Nephron (organoid): Measurements from ENCODE around the gene KCNH2.
"Not testable (repeated sequence)": the region's sequence is repeated elsewhere in the genome, so short reads cannot be mapped to it uniquely, and the experiment has no call there.

Experiments
- H3K27ac Mint-ChIP-seq, 3 experiments: 2 replicates each; pipeline ENCODE4 v1.8.0; 2020; ENCODE audit warnings: mixed read lengths in 3 of 3, mild to moderate bottlenecking in 2 of 3, moderate library complexity in 1 of 3
- H3K27me3 Mint-ChIP-seq: 2 replicates; pipeline ENCODE4 v1.8.0; 2021; ENCODE audit warnings: low read depth, mild to moderate bottlenecking, moderate library complexity, mixed read lengths
- H3K36me3 Mint-ChIP-seq: 2 replicates; pipeline ENCODE4 v1.8.0; 2020; ENCODE audit warnings: low read depth, mixed read lengths
- H3K4me1 Mint-ChIP-seq: 2 replicates; pipeline ENCODE4 v1.8.0; 2020; ENCODE audit warnings: mixed read lengths
- H3K4me3 Mint-ChIP-seq, 3 experiments: 2 replicates each; pipeline ENCODE4 v1.8.0; 2020; ENCODE audit warnings: mild to moderate bottlenecking in 3 of 3, mixed read lengths in 3 of 3, moderate library complexity in 2 of 3
- H3K9me3 Mint-ChIP-seq: 2 replicates; pipeline ENCODE4 v1.8.0; 2020; ENCODE audit warnings: mixed read lengths
- CTCF ChIP-seq, 3 experiments: fragments of 200-600 bp; sonication (generic); IDR thresholded peaks; one replicate each; pipeline ENCODE4 v1.5.0; 2021; ENCODE audit warnings: antibody characterized with exemption in 3 of 3; ENCODE audit not compliant: unreplicated experiment in 3 of 3

The KCNH2 gene

GRCh38 chr7:151012911-151013347 lies 34.8 kb upstream of the KCNH2 start:
- H3K4me1 Mint-ChIP-seq: peaks cover 45% of the 10 kb centered on the region
- peaks cover 30% of the 10 kb centered on the region for H3K27me3 Mint-ChIP-seq
- H3K36me3 Mint-ChIP-seq: peaks cover 3% of the 10 kb centered on the region
- peak overlapping the region; percentile 51 to 94 (median 57) for H3K27ac Mint-ChIP-seq
- peak; percentile 52 to 59 (median 52) for TF ChIP-seq CTCF (IDR thresholded peaks at IDR 0.05; ENCODE audit: unreplicated experiment in 3 of 3)
- peak overlapping the region; percentile 44 to 68 (median 64) for H3K4me3 Mint-ChIP-seq
- H3K9me3 Mint-ChIP-seq: no peaks in the 10 kb centered on the region

- H3K4me3 Mint-ChIP-seq: peak overlapping the region; percentile 44 to 68 (median 67)
- H3K27ac Mint-ChIP-seq: peak overlapping the region; percentile 51 to 94 (median 65)
- no peaks in the 10 kb centered on the region for H3K9me3 Mint-ChIP-seq
- no peak for TF ChIP-seq CTCF (IDR thresholded peaks at IDR 0.05; ENCODE audit: unreplicated experiment in 3 of 3)
- H3K36me3 Mint-ChIP-seq: peaks cover 3% of the 10 kb centered on the region
- H3K27me3 Mint-ChIP-seq: peaks cover 23% of the 10 kb centered on the region
- peaks cover 42% of the 10 kb centered on the region for H3K4me1 Mint-ChIP-seq
Measured at GRCh38 chr7:151012031-151012692, 34.0 kb upstream of the KCNH2 start.

- H3K4me3 Mint-ChIP-seq: peak overlapping the region; percentile 27 to 68 (median 67)
- peaks cover 22% of the 10 kb centered on the region for H3K27me3 Mint-ChIP-seq
- H3K36me3 Mint-ChIP-seq, H3K9me3 Mint-ChIP-seq: not testable (repeated sequence)
- peaks cover 42% of the 10 kb centered on the region for H3K4me1 Mint-ChIP-seq
- peak overlapping the region; percentile 51 to 65 (median 55) for H3K27ac Mint-ChIP-seq
Measured at GRCh38 chr7:151011616-151012015, 33.5 kb upstream of the KCNH2 start.

- Mint-ChIP-seq H3K4me3 (peak overlapping the region; percentile 78 to 86 (median 84)), H3K9me3 (no peaks in the 10 kb centered on the region), H3K4me1 (peaks cover 42% of the 10 kb centered on the region), H3K27me3 (peaks cover 18% of the 10 kb centered on the region), H3K36me3 (peaks cover 3% of the 10 kb centered on the region), H3K27ac (peak overlapping the region; percentile 90 to 97 (median 95))
- no peak for TF ChIP-seq CTCF (IDR thresholded peaks at IDR 0.05; ENCODE audit: unreplicated experiment in 3 of 3)
Measured at GRCh38 chr7:151011097-151011409, 32.9 kb upstream of the KCNH2 start.

GRCh38 chr7:151010307-151011096 lies 32.4 kb upstream of the KCNH2 start:
- TF ChIP-seq CTCF (IDR thresholded peaks at IDR 0.05; ENCODE audit: unreplicated experiment in 3 of 3): no peak
- H3K27ac Mint-ChIP-seq: peak overlapping the region; percentile 90 to 97 (median 95)

GRCh38 chr7:151010037-151010306 lies 31.9 kb upstream of the KCNH2 start:
- Mint-ChIP-seq H3K36me3 (peaks cover 3% of the 10 kb centered on the region), H3K9me3 (no peaks in the 10 kb centered on the region), H3K4me1 (peaks cover 37% of the 10 kb centered on the region), H3K27ac (peak overlapping the region; percentile 90 to 97 (median 95)), H3K27me3 (peaks cover 14% of the 10 kb centered on the region), H3K4me3 (peak overlapping the region; percentile 78 to 86 (median 84))
- no peak for TF ChIP-seq CTCF (IDR thresholded peaks at IDR 0.05; ENCODE audit: unreplicated experiment in 3 of 3)

More at GRCh38 chr7:151010307-151011096, 32.4 kb upstream of the KCNH2 start:
- H3K4me3 Mint-ChIP-seq: peak overlapping the region; percentile 78 to 86 (median 84)
- H3K9me3 Mint-ChIP-seq: no peaks in the 10 kb centered on the region
- peaks cover 3% of the 10 kb centered on the region for H3K36me3 Mint-ChIP-seq
- peaks cover 42% of the 10 kb centered on the region for H3K4me1 Mint-ChIP-seq
- peaks cover 17% of the 10 kb centered on the region for H3K27me3 Mint-ChIP-seq
